ENCODE data around the gene MAGEB18. TPM values are rescaled to one million over a fixed set of nuclear protein-coding genes. Genes with fewer than 3 reads are reported as not detected.

The MAGEB18 gene
- total RNA-seq (not detected), polyA plus RNA-seq (ENCODE audit: insufficient read depth, low read depth, low replicate concordance) (not detected)
- long read RNA-seq, donor 1, result 0 reads
- long read RNA-seq, donor 2, result 0 reads
- long read RNA-seq, donor 3, result 0 reads
- long read RNA-seq, donor 4, result 0 reads
- long read RNA-seq, donor 5, result 0 reads
- long read RNA-seq, donor 6, result 0 reads
- long read RNA-seq, donor 7, result 0 reads
- long read RNA-seq, donor 8, result 0 reads
- long read RNA-seq, donor 9, result 0 reads
- long read RNA-seq, donor 10, result 0 reads

DNA sequence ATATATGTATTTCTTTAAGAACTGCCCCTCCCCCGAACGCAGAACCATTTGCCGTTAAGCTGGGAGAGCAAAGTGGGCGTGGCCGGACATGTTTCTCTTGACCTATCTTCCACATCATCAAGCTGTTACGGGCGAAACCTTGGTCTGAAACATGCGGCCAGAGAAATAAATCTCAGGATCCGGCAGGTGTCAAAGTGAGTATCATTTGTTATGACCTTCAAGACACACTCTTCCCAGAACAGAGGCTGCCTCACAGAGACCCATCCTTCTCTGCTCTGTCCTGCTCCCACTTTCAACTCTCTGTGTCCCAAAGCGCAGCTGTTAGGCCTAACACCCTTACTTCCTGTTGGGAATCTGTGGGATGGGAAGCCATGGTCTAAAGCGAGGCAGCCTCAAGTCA, at the start of gene MAGEB18:
MAGEB18 (plus strand) TSS at position 70 of the 400 bp plus-strand sequence. CDS start 643 bp downstream, outside the sequence.
- H3K9ac ChIP-seq (ENCODE audit: low read length in 3 of 3), result no peak within 1 kb of the TSS
- H3K9me3 ChIP-seq (ENCODE audit: control insufficient read depth in 2 of 3, insufficient read depth in 1 of 3, low read length in 3 of 3), result no peaks in the 10 kb centered on the region
- intact Hi-C loops (cut with DNase I), result no loop called here
- H3K27me3 ChIP-seq (ENCODE audit: control insufficient read depth, insufficient read depth, low read length), result no peaks in the 10 kb centered on the region
- TF ChIP-seq, protein P1, sequence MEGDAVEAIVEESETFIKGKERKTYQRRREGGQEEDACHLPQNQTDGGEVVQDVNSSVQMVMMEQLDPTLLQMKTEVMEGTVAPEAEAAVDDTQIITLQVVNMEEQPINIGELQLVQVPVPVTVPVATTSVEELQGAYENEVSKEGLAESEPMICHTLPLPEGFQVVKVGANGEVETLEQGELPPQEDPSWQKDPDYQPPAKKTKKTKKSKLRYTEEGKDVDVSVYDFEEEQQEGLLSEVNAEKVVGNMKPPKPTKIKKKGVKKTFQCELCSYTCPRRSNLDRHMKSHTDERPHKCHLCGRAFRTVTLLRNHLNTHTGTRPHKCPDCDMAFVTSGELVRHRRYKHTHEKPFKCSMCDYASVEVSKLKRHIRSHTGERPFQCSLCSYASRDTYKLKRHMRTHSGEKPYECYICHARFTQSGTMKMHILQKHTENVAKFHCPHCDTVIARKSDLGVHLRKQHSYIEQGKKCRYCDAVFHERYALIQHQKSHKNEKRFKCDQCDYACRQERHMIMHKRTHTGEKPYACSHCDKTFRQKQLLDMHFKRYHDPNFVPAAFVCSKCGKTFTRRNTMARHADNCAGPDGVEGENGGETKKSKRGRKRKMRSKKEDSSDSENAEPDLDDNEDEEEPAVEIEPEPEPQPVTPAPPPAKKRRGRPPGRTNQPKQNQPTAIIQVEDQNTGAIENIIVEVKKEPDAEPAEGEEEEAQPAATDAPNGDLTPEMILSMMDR (IDR thresholded peaks at IDR 0.05; ENCODE audit: borderline replicate concordance, extremely low read depth, insufficient read depth), result no peak
- no peak within 1 kb of the TSS for H3K4me3 ChIP-seq (ENCODE audit: low read length in 3 of 3)
- no peak for FAIRE-seq
- no peak for DNase-seq
- H3K4me1 ChIP-seq (ENCODE audit: control insufficient read depth in 2 of 3, insufficient read depth in 2 of 3, low read depth in 1 of 3, low read length in 3 of 3), result no peaks in the 10 kb centered on the region
- no peaks in the 10 kb centered on the region for H3K36me3 ChIP-seq (ENCODE audit: control insufficient read depth in 2 of 3, insufficient read depth in 3 of 3, low read length in 3 of 3)
- H3K27ac ChIP-seq (ENCODE audit: low read depth in 2 of 2, low read length in 2 of 2), result no peak within 1 kb of the TSS

DNA sequence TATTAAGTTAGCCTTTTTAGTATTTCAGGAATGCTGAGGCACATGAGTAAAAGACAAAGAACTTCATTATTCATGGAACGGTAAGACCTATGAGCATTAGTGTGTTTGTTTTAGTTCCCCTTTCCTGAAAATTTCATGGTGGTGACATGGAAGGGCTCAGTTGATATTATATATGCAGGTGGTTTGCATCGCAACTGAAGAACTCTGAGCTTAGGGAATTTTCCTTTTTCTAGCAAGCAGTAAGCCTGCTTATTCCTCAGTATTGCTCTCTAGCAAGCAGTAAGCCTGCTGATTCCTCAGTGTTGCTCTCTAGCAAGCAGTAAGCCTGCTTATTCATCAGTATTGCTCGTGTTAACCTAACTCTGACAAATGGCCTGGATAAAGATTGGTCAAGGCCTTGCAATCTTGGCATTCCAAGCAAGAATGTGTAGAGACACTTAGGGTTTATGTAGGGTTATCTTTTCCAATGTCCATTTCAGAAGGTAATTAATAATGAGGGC, 37.7 kb upstream of the MAGEB18 start:
- H3K4me1 ChIP-seq (ENCODE audit: control insufficient read depth in 2 of 3, insufficient read depth in 2 of 3, low read depth in 1 of 3, low read length in 3 of 3), result no peaks in the 10 kb centered on the region
- no peak for DNase-seq
- H3K36me3 ChIP-seq (ENCODE audit: control insufficient read depth in 2 of 3, insufficient read depth in 3 of 3, low read length in 3 of 3), result no peaks in the 10 kb centered on the region
- no peaks in the 10 kb centered on the region for H3K9me3 ChIP-seq (ENCODE audit: control insufficient read depth in 2 of 3, insufficient read depth in 1 of 3, low read length in 3 of 3)
- no peak overlapping the region for H3K4me3 ChIP-seq (ENCODE audit: low read length in 3 of 3)
- intact Hi-C loops (cut with DNase I), result no loop called here
- no peaks in the 10 kb centered on the region for H3K27me3 ChIP-seq (ENCODE audit: control insufficient read depth, insufficient read depth, low read length)
- TF ChIP-seq, protein P1 (IDR thresholded peaks at IDR 0.05; ENCODE audit: borderline replicate concordance, extremely low read depth, insufficient read depth), result no peak
- no peak overlapping the region for H3K27ac ChIP-seq (ENCODE audit: low read depth in 2 of 2, low read length in 2 of 2)
- H3K9ac ChIP-seq (ENCODE audit: low read length in 3 of 3), result no peak overlapping the region
- FAIRE-seq, result no peak

DNA sequence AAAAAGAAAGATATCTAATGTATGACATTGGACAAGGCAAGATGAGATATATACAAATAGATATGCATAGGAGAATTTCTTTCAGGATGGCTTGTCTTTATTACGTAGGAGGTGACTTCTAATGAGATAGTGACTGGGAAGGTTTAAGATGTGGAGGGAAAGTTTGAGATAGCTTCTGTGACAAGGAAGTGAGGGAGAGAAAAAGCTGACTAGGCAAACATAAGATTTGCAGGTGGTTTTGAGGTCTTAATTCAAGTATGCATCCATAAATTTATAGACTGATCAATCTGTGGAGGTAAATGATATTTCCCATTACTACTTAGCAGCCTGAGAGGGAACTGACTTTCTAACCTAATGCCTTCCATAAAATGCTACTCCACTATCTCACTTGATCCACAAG, 29.0 kb upstream of the MAGEB18 start:
- Histone ChIP-seq H3K9me3 (ENCODE audit: control insufficient read depth in 2 of 3, insufficient read depth in 1 of 3, low read length in 3 of 3) (no peaks in the 10 kb centered on the region), H3K27ac (ENCODE audit: low read depth in 2 of 2, low read length in 2 of 2) (no peak overlapping the region), H3K4me3 (ENCODE audit: low read length in 3 of 3) (no peak overlapping the region), H3K27me3 (ENCODE audit: control insufficient read depth, insufficient read depth, low read length) (no peaks in the 10 kb centered on the region), H3K36me3 (ENCODE audit: control insufficient read depth in 2 of 3, insufficient read depth in 3 of 3, low read length in 3 of 3) (no peaks in the 10 kb centered on the region), H3K4me1 (ENCODE audit: control insufficient read depth in 2 of 3, insufficient read depth in 2 of 3, low read depth in 1 of 3, low read length in 3 of 3) (no peaks in the 10 kb centered on the region), H3K9ac (ENCODE audit: low read length in 3 of 3) (no peak overlapping the region)
- TF ChIP-seq, protein P1 (IDR thresholded peaks at IDR 0.05; ENCODE audit: borderline replicate concordance, extremely low read depth, insufficient read depth), result no peak
- DNase-seq (no peak), FAIRE-seq (no peak)
- intact Hi-C loops (cut with DNase I), result no loop called here
